ENCODE measurements around the gene MILR1. TPM values are rescaled to one million over a fixed set of nuclear protein-coding genes. Genes with fewer than 3 reads are reported as not detected.

The MILR1 gene
- total and polyA plus RNA-seq, 12 donors: 1.0 to 13.3 (median 1.3) TPM

- H3K36me3 ChIP-seq: peaks cover 0 to 64% (median 39%) of the 10 kb centered on the region in 9 donors
- H3K4me3 ChIP-seq: peak overlapping the region; percentile 42 to 85 (median 76)
- TF ChIP-seq CTCF (IDR thresholded peaks at IDR 0.05): no peak
- H3K27ac ChIP-seq: peak overlapping the region; percentile 39 to 91 (median 82)
- ATAC-seq: peak in 1 of 8 donors; percentile 5
- intact Hi-C loops (cut with DNase I): loop anchor here in 5 of 10 donors (5.0 to 10.0 kb wide), 5 partner anchors 148 to 192 kb away; no protein-coding TSS in a partner anchor
- peaks cover 10 to 74% (median 63%) of the 10 kb centered on the region in 9 donors for H3K4me1 ChIP-seq
- 0 to 2% methylated on average over 20 of the region's 20 CpGs for WGBS, 2 donors
- H3K27me3 ChIP-seq: no peaks in the 10 kb centered on the region
- no peak for DNase-seq
- no peaks in the 10 kb centered on the region for H3K9me3 ChIP-seq
Measured at GRCh38 chr17:64496348-64496785, 47.5 kb downstream of the MILR1 start.

- 1% methylated on average over 50 of the region's 50 CpGs for WGBS, 2 donors
- H3K9me3 ChIP-seq: no peaks in the 10 kb centered on the region
- DNase-seq: peak; percentile 92 to 94
- peaks cover 0 to 65% (median 43%) of the 10 kb centered on the region in 9 donors for H3K36me3 ChIP-seq
- TF ChIP-seq CTCF (IDR thresholded peaks at IDR 0.05): peak in 7 of 9 donors; percentile 16 to 54 (median 49)
- H3K4me1 ChIP-seq: peaks cover 13 to 80% (median 69%) of the 10 kb centered on the region in 9 donors
- intact Hi-C loops (cut with DNase I): loop anchor here in 5 of 10 donors (1.0 to 10.0 kb wide), 6 partner anchors 9 to 192 kb away; partner anchors contain the start of genes CEP95 (in 1 of the 5) and DDX5 (in 1 of the 5)
- H3K27ac ChIP-seq: peak within 1 kb of the TSS; percentile 39 to 91 (median 82)
- peak within 1 kb of the TSS; percentile 42 to 85 (median 76) for H3K4me3 ChIP-seq
- ATAC-seq: peak; percentile 94 to 98 (median 97)
- H3K27me3 ChIP-seq: no peaks in the 10 kb centered on the region
Measured at GRCh38 chr17:64496786-64497564, 48.1 kb downstream of the MILR1 start, which contains the start of gene POLG2. TSS of gene POLG2 (minus strand) at chr17:64497054. CDS start at chr17:64496968, 86 bp downstream.

GRCh38 chr17:64497565-64498035 lies 48.7 kb downstream of the MILR1 start:
- DNase-seq (no peak), ATAC-seq (no peak)
- no peak for TF ChIP-seq CTCF (IDR thresholded peaks at IDR 0.05)
- Histone ChIP-seq H3K4me1 (peaks cover 13 to 86% (median 75%) of the 10 kb centered on the region in 9 donors), H3K27me3 (no peaks in the 10 kb centered on the region), H3K27ac (peak overlapping the region in 9 of 10 donors; percentile 74 to 91 (median 85)), H3K36me3 (peaks cover 0 to 67% (median 49%) of the 10 kb centered on the region in 9 donors), H3K4me3 (peak overlapping the region in 9 of 10 donors; percentile 42 to 80 (median 75)), H3K9me3 (no peaks in the 10 kb centered on the region)
- intact Hi-C loops (cut with DNase I): loop anchor here in 5 of 10 donors (1.0 to 10.0 kb wide), 6 partner anchors 9 to 193 kb away; partner anchors contain the start of genes CEP95 (in 1 of the 5) and DDX5 (in 1 of the 5)
- WGBS, 2 donors: 49 to 55% methylated on average over 4 of the region's 4 CpGs

Measured in heart right ventricle (tissue), 16 donors.